HepG2 (cell line): ENCODE measurements around the gene C5orf34. TPM values are rescaled to one million over a fixed set of nuclear protein-coding genes. Genes with fewer than 3 reads are reported as not detected.

ENCODE experiments used
- ARID4A ChIP-seq: sonication (generic); formaldehyde crosslinking; IDR thresholded peaks from 2 replicates; pipeline ENCODE4 v1.5.0; 2020; ENCODE audit warnings: mild to moderate bottlenecking, missing genetic modification reagents, borderline replicate concordance
- BCL6 ChIP-seq: IDR thresholded peaks from 2 replicates; pipeline ENCODE4 v1.6.1; 2016; ENCODE audit warnings: missing genetic modification reagents, missing compliant biosample characterization
- RNF219 ChIP-seq: sonication (generic); formaldehyde crosslinking; IDR thresholded peaks from 2 replicates; pipeline ENCODE4 v1.5.0; 2020; ENCODE audit warnings: mild to moderate bottlenecking, missing genetic modification reagents
- SATB2 ChIP-seq: sonication (generic); formaldehyde crosslinking; IDR thresholded peaks from 2 replicates; pipeline ENCODE4 v1.5.0; 2020; ENCODE audit warnings: missing genetic modification reagents
- ZFAT ChIP-seq: sonication (generic); formaldehyde crosslinking; conservative IDR thresholded peaks from 2 replicates; pipeline ENCODE4 v1.8.1; 2023; ENCODE audit warnings: missing genetic modification reagents, inconsistent platforms
- ZNF318 ChIP-seq: sonication (generic); formaldehyde crosslinking; IDR thresholded peaks from 2 replicates; pipeline ENCODE4 v1.4.0; 2020; ENCODE audit warnings: mild to moderate bottlenecking, missing genetic modification reagents
- ZNF607 ChIP-seq: sonication (generic); formaldehyde crosslinking; IDR thresholded peaks from 2 replicates; pipeline ENCODE4 v1.5.1; 2020; ENCODE audit warnings: missing genetic modification reagents, mild to moderate bottlenecking, borderline replicate concordance
- polyA plus RNA-seq, 8 experiments: library from polyadenylated mRNA; depleted of rRNA in 3 of 8; stranded (reverse) in 7 of 8; unstranded in 1 of 8; fragments of >200 nt; fragmentation: Illumina TruSeq in 4 of 8; extraction: Trizol in 4 of 8; gene quantifications; 2 replicates each; pipeline versions ENCODE4 v1.2.1 to v1.2.3, GENCODE V29; 2011 to 2016; ENCODE audit warnings: low read depth in 4 of 8, missing spikeins in 1 of 8, mixed read lengths in 1 of 8; ENCODE audit not compliant: insufficient read depth in 1 of 8
- total RNA-seq, 5 experiments: library from RNA; depleted of rRNA; stranded (reverse); fragments of >200 nt; fragmentation: Illumina TruSeq; extraction: Trizol; gene quantifications; 2 replicates each; pipeline ENCODE4 v1.2.3, GENCODE V29; 2016; ENCODE audit warnings: low read depth in 1 of 5

Gene C5orf34
- total and polyA plus RNA-seq, 2 of the 13 experiments (the other 11 are each of a cell fraction or from before 2014, with no cell fraction given) = 3.2 to 6.4 TPM

- TF ChIP-seq ZNF318 (CRISPR knock-in tag) (no peak), ZFAT (0 out of 2 replicates have a peak, but pooled peaks have one; percentile 51), ARID4A (CRISPR knock-in tag) (peak; percentile 84), RNF219 (CRISPR knock-in tag) (0 out of 2 replicates have a peak, but pooled peaks have one; percentile 45), ZNF607 (CRISPR knock-in tag) (peak; percentile 47), BCL6 (peak; percentile 38; the same call in 1 of the 2 replicates), SATB2 (no peak)
Observed at GRCh38 chr5:43483298-43484105, 31.4 kb downstream of the C5orf34 start, which contains the start of gene TMEM267 (continued).
